ENCODE data around the gene SPSB1. TPM values are rescaled to one million over a fixed set of nuclear protein-coding genes. Genes with fewer than 3 reads are reported as not detected.

The SPSB1 gene
- total and polyA plus RNA-seq, 10 of the 15 experiments (the other 5 are each of a cell fraction or from before 2014, with no cell fraction given), result 0.02 to 2.0 (median 0.90) TPM; not detected in 1

DNA sequence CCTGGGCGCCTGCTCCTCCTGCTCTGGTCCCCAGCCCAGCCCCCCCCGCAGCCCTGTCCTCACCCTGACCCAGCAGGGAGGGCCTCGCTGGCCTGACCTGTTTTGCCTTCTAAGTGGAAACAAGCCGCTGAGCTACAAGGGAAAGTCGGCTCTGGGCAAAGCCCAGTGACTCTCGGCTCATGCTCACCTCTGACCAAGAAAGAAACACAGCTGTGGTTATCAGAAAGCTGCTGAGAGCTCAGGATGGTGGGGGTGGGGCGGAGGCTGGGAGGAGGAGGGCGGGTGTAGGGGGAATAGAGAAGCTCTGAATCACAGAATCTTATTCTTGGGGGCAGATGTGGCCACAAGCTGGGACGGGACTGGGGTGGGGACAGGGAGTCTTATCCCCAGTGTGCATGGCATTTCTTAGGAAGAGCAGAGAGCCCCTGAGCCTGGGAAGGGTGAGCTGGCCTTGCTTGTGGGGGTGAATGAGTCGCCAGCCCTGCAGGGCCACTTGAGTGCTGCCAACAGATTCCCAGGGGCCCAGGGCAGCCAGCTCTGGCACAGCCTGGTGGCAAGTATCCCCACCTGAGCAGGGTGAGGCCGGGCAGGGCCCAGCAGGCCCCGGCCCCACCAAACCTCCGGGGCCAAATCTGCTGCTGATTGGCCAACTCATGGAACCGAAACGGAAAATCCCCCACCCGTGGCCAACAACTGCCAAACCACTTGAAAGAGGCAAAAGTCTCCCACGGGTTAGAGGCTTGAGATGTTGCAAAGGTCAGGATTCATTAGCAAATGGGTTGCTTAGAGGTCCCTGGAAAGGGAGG is 120.6 kb downstream of the SPSB1 start (continued):
- TF ChIP-seq POLR2AphosphoS5 (IDR thresholded peaks at IDR 0.05; ENCODE audit: low read length) (no peak), IRF4 (IDR thresholded peaks at IDR 0.05; ENCODE audit: low read depth, low read length) (peak; percentile 67; the same call in 1 of the 2 replicates), MYB (IDR thresholded peaks at IDR 0.05; ENCODE audit: borderline replicate concordance, low read depth, low read length) (peak; percentile 95), BHLHE40 (IDR thresholded peaks at IDR 0.05; ENCODE audit: borderline replicate concordance in 1 of 2, low read depth in 2 of 2, low read length in 1 of 2) (peak; percentile 74 to 78), CREB1 (IDR thresholded peaks at IDR 0.05; ENCODE audit: low read depth) (peak; percentile 37; the same call in 1 of the 2 replicates), SMAD1 (IDR thresholded peaks at IDR 0.05; ENCODE audit: low read depth, partially characterized antibody) (no peak), CHD1 (IDR thresholded peaks at IDR 0.05; ENCODE audit: low read depth, low read length) (0 out of 2 replicates have a peak, but pooled peaks have one; percentile 50), PML (IDR thresholded peaks at IDR 0.05; ENCODE audit: low read length) (0 out of 2 replicates have a peak, but pooled peaks have one; percentile 52), NFYB (IDR thresholded peaks at IDR 0.05; ENCODE audit: insufficient read depth, low read depth, low read length) (0 out of 2 replicates have a peak, but pooled peaks have one; percentile 21), ZNF217 (IDR thresholded peaks at IDR 0.05) (peak; percentile 51; the same call in 1 of the 2 replicates), TCF3 (IDR thresholded peaks at IDR 0.05; ENCODE audit: borderline replicate concordance, insufficient read depth, low read depth, low read length) (peak; percentile 73; the same call in 1 of the 2 replicates), FOXM1 (IDR thresholded peaks at IDR 0.05; ENCODE audit: low read depth, low read length) (peak; percentile 56; the same call in 1 of the 2 replicates), SIN3A (IDR thresholded peaks at IDR 0.05; ENCODE audit: low read depth, low read length) (no peak), POLR2A (IDR thresholded peaks at IDR 0.05; ENCODE audit: low read depth, low read length) (peak; percentile 59), DPF2 (IDR thresholded peaks at IDR 0.05) (peak; percentile 97), FOS (IDR thresholded peaks at IDR 0.05; ENCODE audit: borderline replicate concordance, extremely low read depth, insufficient read length) (no peak)
- TF ChIP-seq, protein P1, sequence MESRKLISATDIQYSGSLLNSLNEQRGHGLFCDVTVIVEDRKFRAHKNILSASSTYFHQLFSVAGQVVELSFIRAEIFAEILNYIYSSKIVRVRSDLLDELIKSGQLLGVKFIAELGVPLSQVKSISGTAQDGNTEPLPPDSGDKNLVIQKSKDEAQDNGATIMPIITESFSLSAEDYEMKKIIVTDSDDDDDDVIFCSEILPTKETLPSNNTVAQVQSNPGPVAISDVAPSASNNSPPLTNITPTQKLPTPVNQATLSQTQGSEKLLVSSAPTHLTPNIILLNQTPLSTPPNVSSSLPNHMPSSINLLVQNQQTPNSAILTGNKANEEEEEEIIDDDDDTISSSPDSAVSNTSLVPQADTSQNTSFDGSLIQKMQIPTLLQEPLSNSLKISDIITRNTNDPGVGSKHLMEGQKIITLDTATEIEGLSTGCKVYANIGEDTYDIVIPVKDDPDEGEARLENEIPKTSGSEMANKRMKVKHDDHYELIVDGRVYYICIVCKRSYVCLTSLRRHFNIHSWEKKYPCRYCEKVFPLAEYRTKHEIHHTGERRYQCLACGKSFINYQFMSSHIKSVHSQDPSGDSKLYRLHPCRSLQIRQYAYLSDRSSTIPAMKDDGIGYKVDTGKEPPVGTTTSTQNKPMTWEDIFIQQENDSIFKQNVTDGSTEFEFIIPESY (IDR thresholded peaks at IDR 0.05), result no peak
- TF ChIP-seq, protein P2, sequence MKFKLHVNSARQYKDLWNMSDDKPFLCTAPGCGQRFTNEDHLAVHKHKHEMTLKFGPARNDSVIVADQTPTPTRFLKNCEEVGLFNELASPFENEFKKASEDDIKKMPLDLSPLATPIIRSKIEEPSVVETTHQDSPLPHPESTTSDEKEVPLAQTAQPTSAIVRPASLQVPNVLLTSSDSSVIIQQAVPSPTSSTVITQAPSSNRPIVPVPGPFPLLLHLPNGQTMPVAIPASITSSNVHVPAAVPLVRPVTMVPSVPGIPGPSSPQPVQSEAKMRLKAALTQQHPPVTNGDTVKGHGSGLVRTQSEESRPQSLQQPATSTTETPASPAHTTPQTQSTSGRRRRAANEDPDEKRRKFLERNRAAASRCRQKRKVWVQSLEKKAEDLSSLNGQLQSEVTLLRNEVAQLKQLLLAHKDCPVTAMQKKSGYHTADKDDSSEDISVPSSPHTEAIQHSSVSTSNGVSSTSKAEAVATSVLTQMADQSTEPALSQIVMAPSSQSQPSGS (IDR thresholded peaks at IDR 0.05; ENCODE audit: low read length), result peak; percentile 13; the same call in 1 of the 2 replicates
- TF ChIP-seq, protein P3, sequence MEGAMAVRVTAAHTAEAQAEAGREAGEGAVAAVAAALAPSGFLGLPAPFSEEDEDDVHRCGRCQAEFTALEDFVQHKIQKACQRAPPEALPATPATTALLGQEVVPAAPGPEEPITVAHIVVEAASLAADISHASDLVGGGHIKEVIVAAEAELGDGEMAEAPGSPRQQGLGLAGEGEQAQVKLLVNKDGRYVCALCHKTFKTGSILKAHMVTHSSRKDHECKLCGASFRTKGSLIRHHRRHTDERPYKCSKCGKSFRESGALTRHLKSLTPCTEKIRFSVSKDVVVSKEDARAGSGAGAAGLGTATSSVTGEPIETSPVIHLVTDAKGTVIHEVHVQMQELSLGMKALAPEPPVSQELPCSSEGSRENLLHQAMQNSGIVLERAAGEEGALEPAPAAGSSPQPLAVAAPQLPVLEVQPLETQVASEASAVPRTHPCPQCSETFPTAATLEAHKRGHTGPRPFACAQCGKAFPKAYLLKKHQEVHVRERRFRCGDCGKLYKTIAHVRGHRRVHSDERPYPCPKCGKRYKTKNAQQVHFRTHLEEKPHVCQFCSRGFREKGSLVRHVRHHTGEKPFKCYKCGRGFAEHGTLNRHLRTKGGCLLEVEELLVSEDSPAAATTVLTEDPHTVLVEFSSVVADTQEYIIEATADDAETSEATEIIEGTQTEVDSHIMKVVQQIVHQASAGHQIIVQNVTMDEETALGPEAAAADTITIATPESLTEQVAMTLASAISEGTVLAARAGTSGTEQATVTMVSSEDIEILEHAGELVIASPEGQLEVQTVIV (IDR thresholded peaks at IDR 0.05; ENCODE audit: borderline replicate concordance, partially characterized antibody), result no peak
- TF ChIP-seq, protein P4, sequence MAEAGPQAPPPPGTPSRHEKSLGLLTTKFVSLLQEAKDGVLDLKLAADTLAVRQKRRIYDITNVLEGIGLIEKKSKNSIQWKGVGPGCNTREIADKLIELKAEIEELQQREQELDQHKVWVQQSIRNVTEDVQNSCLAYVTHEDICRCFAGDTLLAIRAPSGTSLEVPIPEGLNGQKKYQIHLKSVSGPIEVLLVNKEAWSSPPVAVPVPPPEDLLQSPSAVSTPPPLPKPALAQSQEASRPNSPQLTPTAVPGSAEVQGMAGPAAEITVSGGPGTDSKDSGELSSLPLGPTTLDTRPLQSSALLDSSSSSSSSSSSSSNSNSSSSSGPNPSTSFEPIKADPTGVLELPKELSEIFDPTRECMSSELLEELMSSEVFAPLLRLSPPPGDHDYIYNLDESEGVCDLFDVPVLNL (IDR thresholded peaks at IDR 0.05; ENCODE audit: low read depth, low read length), result no peak
- TF ChIP-seq, protein P5, sequence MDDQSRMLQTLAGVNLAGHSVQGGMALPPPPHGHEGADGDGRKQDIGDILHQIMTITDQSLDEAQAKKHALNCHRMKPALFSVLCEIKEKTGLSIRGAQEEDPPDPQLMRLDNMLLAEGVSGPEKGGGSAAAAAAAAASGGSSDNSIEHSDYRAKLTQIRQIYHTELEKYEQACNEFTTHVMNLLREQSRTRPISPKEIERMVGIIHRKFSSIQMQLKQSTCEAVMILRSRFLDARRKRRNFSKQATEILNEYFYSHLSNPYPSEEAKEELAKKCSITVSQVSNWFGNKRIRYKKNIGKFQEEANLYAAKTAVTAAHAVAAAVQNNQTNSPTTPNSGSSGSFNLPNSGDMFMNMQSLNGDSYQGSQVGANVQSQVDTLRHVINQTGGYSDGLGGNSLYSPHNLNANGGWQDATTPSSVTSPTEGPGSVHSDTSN (IDR thresholded peaks at IDR 0.05; ENCODE audit: insufficient replicate concordance, low read depth, low read length), result no peak

All from GM12878 (cell line).